Activated naive CD8-positive, alpha-beta T cell treated with anti-CD3 and anti-CD28 coated beads, Interleukin-2, amount 10 ng/mL, durations not matched to agents 7 days and 5 days (primary cell): ENCODE data around the gene TTLL11. TPM values are rescaled to one million over a fixed set of nuclear protein-coding genes. Genes with fewer than 3 reads are reported as not detected.
"Not testable (repeated sequence)": the region's sequence is repeated elsewhere in the genome, so short reads cannot be mapped to it uniquely, and the experiment has no call there.

Experiments
- ATAC-seq: fragments of 150-1000 bp; cut with Tn5 transposase; one replicate; pipeline ENCODE4 v1.10.0; 2021; ENCODE audit warnings: low read depth, moderate library complexity
- POLR2A ChIA-PET: fragments of 350-600 bp; sonication (Branson Sonifier 250); formaldehyde crosslinking; loops from one replicate; lab custom pipeline; 2021; ENCODE audit warnings: antibody characterized with exemption; lab: Charles Lee
- DNase-seq: peaks from one replicate; pipeline ENCODE4 v3.0.0; 2021
- H3K27ac Mint-ChIP-seq: one replicate; pipeline ENCODE4 v1.8.0; 2022; ENCODE audit warnings: mild to moderate bottlenecking, mixed read lengths
- H3K27me3 Mint-ChIP-seq: one replicate; pipeline ENCODE4 v1.8.0; 2022; ENCODE audit warnings: mild to moderate bottlenecking, moderate library complexity, mixed read lengths
- H3K36me3 Mint-ChIP-seq: one replicate; pipeline ENCODE4 v1.8.0; 2021; ENCODE audit warnings: mild to moderate bottlenecking, mixed read lengths
- H3K4me1 Mint-ChIP-seq: one replicate; pipeline ENCODE4 v1.8.0; 2021; ENCODE audit warnings: mixed read lengths
- H3K4me3 Mint-ChIP-seq: one replicate; pipeline ENCODE4 v1.8.0; 2022; ENCODE audit warnings: mild to moderate bottlenecking, moderate library complexity, mixed read lengths
- H3K9me3 Mint-ChIP-seq: one replicate; pipeline ENCODE4 v1.8.0; 2021; ENCODE audit warnings: mixed read lengths
- total RNA-seq, 2 experiments: library from RNA; stranded (reverse); gene quantifications; one replicate each; pipeline ENCODE4 v1.2.3, GENCODE V29; 2021

The TTLL11 gene
- total RNA-seq, 2 experiments from 2014 or later: 3.9 to 4.1 TPM

GRCh38 chr9:121983736-121984135 is 109.4 kb downstream of the TTLL11 start:
- DNase-seq (no peak), ATAC-seq (no peak)
- H3K36me3 Mint-ChIP-seq: no peaks in the 10 kb centered on the region
- H3K4me3 Mint-ChIP-seq: no peak overlapping the region
- POLR2A ChIA-PET: no interaction called here
- no peaks in the 10 kb centered on the region for H3K4me1 Mint-ChIP-seq
- peaks cover 4% of the 10 kb centered on the region for H3K27me3 Mint-ChIP-seq
- H3K9me3 Mint-ChIP-seq: peaks cover 6% of the 10 kb centered on the region
- no peak overlapping the region for H3K27ac Mint-ChIP-seq

- no peaks in the 10 kb centered on the region for H3K36me3 Mint-ChIP-seq
- no peak overlapping the region for H3K27ac Mint-ChIP-seq
- H3K4me1 Mint-ChIP-seq: no peaks in the 10 kb centered on the region
- peaks cover 6% of the 10 kb centered on the region for H3K9me3 Mint-ChIP-seq
- no peak overlapping the region for H3K4me3 Mint-ChIP-seq
- H3K27me3 Mint-ChIP-seq: peaks cover 4% of the 10 kb centered on the region
- DNase-seq (no peak), ATAC-seq (no peak)
- POLR2A ChIA-PET: no interaction called here
These were observed 111.8 kb downstream of the TTLL11 start for GRCh38 chr9:121981118-121981883.

- not testable (repeated sequence) for H3K27me3 Mint-ChIP-seq
These were observed 112.4 kb downstream of the TTLL11 start for GRCh38 chr9:121980665-121981064.

GRCh38 chr9:121979736-121980135 is 113.4 kb downstream of the TTLL11 start:
- Mint-ChIP-seq H3K36me3 (no peaks in the 10 kb centered on the region), H3K27ac (no peak overlapping the region), H3K9me3 (peaks cover 6% of the 10 kb centered on the region), H3K27me3 (peaks cover 4% of the 10 kb centered on the region), H3K4me1 (peaks cover 1% of the 10 kb centered on the region), H3K4me3 (no peak overlapping the region)
- DNase-seq (no peak), ATAC-seq (no peak)
- POLR2A ChIA-PET: no interaction called here

More at GRCh38 chr9:121980665-121981064, 112.4 kb downstream of the TTLL11 start:
- POLR2A ChIA-PET, DNase-seq, H3K4me1 Mint-ChIP-seq, ATAC-seq, H3K9me3 Mint-ChIP-seq, H3K4me3 Mint-ChIP-seq, H3K27ac Mint-ChIP-seq, H3K36me3 Mint-ChIP-seq: not testable (repeated sequence)

- Mint-ChIP-seq H3K27ac (no peak overlapping the region), H3K9me3 (peaks cover 4% of the 10 kb centered on the region), H3K4me1 (peaks cover 1% of the 10 kb centered on the region), H3K4me3 (no peak overlapping the region), H3K27me3 (peaks cover 2% of the 10 kb centered on the region), H3K36me3 (no peaks in the 10 kb centered on the region)
- ATAC-seq: no peak
- DNase-seq: no peak
- POLR2A ChIA-PET: no interaction called here
These were observed 116.4 kb downstream of the TTLL11 start for GRCh38 chr9:121976751-121977150.

- H3K36me3 Mint-ChIP-seq: no peaks in the 10 kb centered on the region
- peaks cover 1% of the 10 kb centered on the region for H3K4me1 Mint-ChIP-seq
- H3K9me3 Mint-ChIP-seq: peaks cover 3% of the 10 kb centered on the region
- H3K4me3 Mint-ChIP-seq: no peak overlapping the region
- no peak for ATAC-seq
- DNase-seq: no peak
- POLR2A ChIA-PET: no interaction called here
- peaks cover 2% of the 10 kb centered on the region for H3K27me3 Mint-ChIP-seq
- no peak overlapping the region for H3K27ac Mint-ChIP-seq
These were observed 117.3 kb downstream of the TTLL11 start for GRCh38 chr9:121975801-121976277.

- Mint-ChIP-seq H3K36me3 (no peaks in the 10 kb centered on the region), H3K4me3 (no peak overlapping the region), H3K4me1 (peaks cover 1% of the 10 kb centered on the region), H3K27me3 (peaks cover 2% of the 10 kb centered on the region), H3K9me3 (peaks cover 2% of the 10 kb centered on the region), H3K27ac (no peak overlapping the region)
- no peak for DNase-seq
- no peak for ATAC-seq
- POLR2A ChIA-PET: no interaction called here
These were observed 118.7 kb downstream of the TTLL11 start for GRCh38 chr9:121974421-121974820.

- DNase-seq: no peak
- Mint-ChIP-seq H3K4me3 (no peak overlapping the region), H3K9me3 (peaks cover 2% of the 10 kb centered on the region), H3K4me1 (peaks cover 1% of the 10 kb centered on the region), H3K36me3 (no peaks in the 10 kb centered on the region), H3K27me3 (peaks cover 2% of the 10 kb centered on the region), H3K27ac (no peak overlapping the region)
- POLR2A ChIA-PET: no interaction called here
- ATAC-seq: no peak
These were observed 120.6 kb downstream of the TTLL11 start for GRCh38 chr9:121972501-121972981.

- ATAC-seq: no peak
- Mint-ChIP-seq H3K4me3 (no peak overlapping the region), H3K4me1 (no peaks in the 10 kb centered on the region), H3K27me3 (peaks cover 2% of the 10 kb centered on the region), H3K9me3 (peaks cover 2% of the 10 kb centered on the region), H3K36me3 (no peaks in the 10 kb centered on the region), H3K27ac (no peak overlapping the region)
- POLR2A ChIA-PET: no interaction called here
- no peak for DNase-seq
These were observed 125.1 kb downstream of the TTLL11 start for GRCh38 chr9:121968056-121968455.

GRCh38 chr9:121966706-121967105 is 126.4 kb downstream of the TTLL11 start:
- no peak for DNase-seq
- H3K36me3 Mint-ChIP-seq: no peaks in the 10 kb centered on the region
- no peak for ATAC-seq
- no peak overlapping the region for H3K4me3 Mint-ChIP-seq
- H3K27ac Mint-ChIP-seq: no peak overlapping the region
- peaks cover 2% of the 10 kb centered on the region for H3K9me3 Mint-ChIP-seq
- POLR2A ChIA-PET: no interaction called here
- H3K4me1 Mint-ChIP-seq: no peaks in the 10 kb centered on the region
- H3K27me3 Mint-ChIP-seq: peaks cover 2% of the 10 kb centered on the region

GRCh38 chr9:121963528-121963995 is 129.5 kb downstream of the TTLL11 start:
- POLR2A ChIA-PET: no interaction called here
- Mint-ChIP-seq H3K36me3 (peaks cover 2% of the 10 kb centered on the region), H3K4me1 (peaks cover 6% of the 10 kb centered on the region), H3K27me3 (peaks cover 4% of the 10 kb centered on the region), H3K9me3 (no peaks in the 10 kb centered on the region), H3K4me3 (no peak overlapping the region), H3K27ac (no peak overlapping the region)
- DNase-seq (no peak), ATAC-seq (no peak)

GRCh38 chr9:121962421-121962820 is 130.7 kb downstream of the TTLL11 start:
- POLR2A ChIA-PET: no interaction called here
- peak overlapping the region; percentile 6 for H3K27ac Mint-ChIP-seq

GRCh38 chr9:121960665-121961064 is 132.4 kb downstream of the TTLL11 start:
- no peak for DNase-seq
- H3K27ac Mint-ChIP-seq: no peak overlapping the region

More at GRCh38 chr9:121962421-121962820, 130.7 kb downstream of the TTLL11 start:
- peaks cover 4% of the 10 kb centered on the region for H3K27me3 Mint-ChIP-seq
- peaks cover 12% of the 10 kb centered on the region for H3K4me1 Mint-ChIP-seq
- H3K9me3 Mint-ChIP-seq: no peaks in the 10 kb centered on the region
- ATAC-seq: no peak
- H3K36me3 Mint-ChIP-seq: peaks cover 2% of the 10 kb centered on the region
- H3K4me3 Mint-ChIP-seq: no peak overlapping the region
- DNase-seq: no peak

GRCh38 chr9:121958530-121958929 is 134.6 kb downstream of the TTLL11 start:
- ATAC-seq (no peak), DNase-seq (no peak)
- Mint-ChIP-seq H3K4me3 (no peak overlapping the region), H3K36me3 (peaks cover 2% of the 10 kb centered on the region), H3K27ac (no peak overlapping the region), H3K27me3 (peaks cover 11% of the 10 kb centered on the region), H3K4me1 (peaks cover 17% of the 10 kb centered on the region), H3K9me3 (no peaks in the 10 kb centered on the region)
- POLR2A ChIA-PET: no interaction called here

More at GRCh38 chr9:121960665-121961064, 132.4 kb downstream of the TTLL11 start:
- no peaks in the 10 kb centered on the region for H3K9me3 Mint-ChIP-seq
- ATAC-seq: no peak
- no peak overlapping the region for H3K4me3 Mint-ChIP-seq
- H3K36me3 Mint-ChIP-seq: peaks cover 2% of the 10 kb centered on the region
- H3K27me3 Mint-ChIP-seq: peaks cover 8% of the 10 kb centered on the region
- H3K4me1 Mint-ChIP-seq: peaks cover 12% of the 10 kb centered on the region
- POLR2A ChIA-PET: no interaction called here
